H9 (cell line): ENCODE results near the gene CAMK2G. TPM values are rescaled to one million over a fixed set of nuclear protein-coding genes. Genes with fewer than 3 reads are reported as not detected.

Experiments used
- DNase-seq: peaks from one replicate; pipeline ENCODE4 v3.0.0-alpha.2; 2017
- H2AFZ ChIP-seq: one replicate; pipeline ENCODE4 v1.6.1; 2013; ENCODE audit warnings: mild to moderate bottlenecking, low read length, control low read depth, moderate library complexity
- H2AK5ac ChIP-seq: 2 replicates; pipeline ENCODE4 v1.6.1; 2013; ENCODE audit warnings: low read length, control low read depth, mixed read lengths; ENCODE audit not compliant: insufficient read length
- H2BK120ac ChIP-seq: one replicate; pipeline ENCODE4 v1.6.1; 2013; ENCODE audit warnings: low read depth, mild to moderate bottlenecking, low read length, control low read depth, inconsistent platforms; ENCODE audit not compliant: poor library complexity, severe bottlenecking
- H2BK12ac ChIP-seq: 2 replicates; pipeline ENCODE4 v1.6.1; 2013; ENCODE audit warnings: low read length, control low read depth, mixed read lengths, low read depth; ENCODE audit not compliant: insufficient read length
- H2BK15ac ChIP-seq: 2 replicates; pipeline ENCODE4 v1.6.1; 2013; ENCODE audit warnings: low read depth, low read length, control low read depth
- H2BK20ac ChIP-seq: one replicate; pipeline ENCODE4 v1.6.1; 2013; ENCODE audit warnings: low read depth, mild to moderate bottlenecking, low read length, control low read depth, inconsistent platforms; ENCODE audit not compliant: poor library complexity, severe bottlenecking
- H2BK5ac ChIP-seq: 2 replicates; pipeline ENCODE4 v1.6.1; 2013; ENCODE audit warnings: low read length, control low read depth, mixed read lengths; ENCODE audit not compliant: insufficient read length
- H3K14ac ChIP-seq: 2 replicates; pipeline ENCODE4 v1.6.1; 2013; ENCODE audit warnings: low read length, control low read depth; ENCODE audit not compliant: insufficient read depth
- H3K18ac ChIP-seq: 2 replicates; pipeline ENCODE4 v1.6.1; 2013; ENCODE audit warnings: low read depth, mild to moderate bottlenecking, mixed read lengths, low read length, control low read depth; ENCODE audit not compliant: insufficient read length
- H3K23ac ChIP-seq: 2 replicates; pipeline ENCODE4 v1.6.1; 2013; ENCODE audit warnings: low read length, control low read depth, mixed read lengths, low read depth; ENCODE audit not compliant: insufficient read length
- H3K23me2 ChIP-seq: 2 replicates; pipeline ENCODE4 v1.6.1; 2013; ENCODE audit warnings: low read depth, mild to moderate bottlenecking, mixed read lengths, low read length, control low read depth; ENCODE audit not compliant: insufficient read length, poor library complexity, severe bottlenecking
- H3K27ac ChIP-seq: 2 replicates; pipeline ENCODE4 v1.5.1; 2013; ENCODE audit warnings: low read length, control low read depth, mixed read lengths, low read depth; ENCODE audit not compliant: insufficient read length
- H3K27me3 ChIP-seq: 2 replicates; pipeline ENCODE4 v1.6.1; 2013; ENCODE audit warnings: low read length, control low read depth, inconsistent platforms; ENCODE audit not compliant: insufficient read depth
- H3K4ac ChIP-seq: 2 replicates; pipeline ENCODE4 v1.6.1; 2013; ENCODE audit warnings: low read depth, mild to moderate bottlenecking, control low read depth, inconsistent platforms, low read length, moderate library complexity
- H3K4me1 ChIP-seq: 2 replicates; pipeline ENCODE4 v1.6.1; 2013; ENCODE audit warnings: low read length, control low read depth, inconsistent platforms; ENCODE audit not compliant: insufficient read depth
- H3K4me2 ChIP-seq: 2 replicates; pipeline ENCODE4 v1.6.1; 2013; ENCODE audit warnings: low read length, control low read depth, mixed read lengths; ENCODE audit not compliant: insufficient read length, insufficient read depth
- H3K56ac ChIP-seq: 2 replicates; pipeline ENCODE4 v1.6.1; 2013; ENCODE audit warnings: low read depth, mild to moderate bottlenecking, mixed read lengths, low read length, control low read depth; ENCODE audit not compliant: insufficient read length
- H3K79me1 ChIP-seq: 2 replicates; pipeline ENCODE4 v1.6.1; 2013; ENCODE audit warnings: low read depth, mild to moderate bottlenecking, moderate library complexity, low read length, control low read depth, inconsistent platforms; ENCODE audit not compliant: insufficient read depth, poor library complexity, severe bottlenecking
- H3K79me2 ChIP-seq: 2 replicates; pipeline ENCODE4 v1.6.1; 2013; ENCODE audit warnings: low read length, control low read depth, inconsistent platforms; ENCODE audit not compliant: insufficient read depth
- H3K9ac ChIP-seq: 2 replicates; pipeline ENCODE4 v1.6.1; 2013; ENCODE audit warnings: low read length, control low read depth, mixed read lengths; ENCODE audit not compliant: insufficient read length; ENCODE audit errors: extremely low read depth
- H3K9me3 ChIP-seq: one replicate; pipeline ENCODE4 v1.6.1; 2013; ENCODE audit warnings: low read depth, low read length, inconsistent platforms; ENCODE audit not compliant: control insufficient read depth
- H3T11ph ChIP-seq: one replicate; pipeline ENCODE4 v1.6.1; 2013; ENCODE audit warnings: mild to moderate bottlenecking, low read length, control low read depth, inconsistent platforms
- H4K20me1 ChIP-seq: one replicate; pipeline ENCODE4 v1.6.1; 2013; ENCODE audit not compliant: control insufficient read depth, insufficient read length, insufficient read depth
- H4K5ac ChIP-seq: 2 replicates; pipeline ENCODE4 v1.6.1; 2013; ENCODE audit warnings: low read depth, mild to moderate bottlenecking, mixed read lengths, low read length, control low read depth; ENCODE audit not compliant: insufficient read length
- H4K8ac ChIP-seq: replicated peaks from 2 replicates; pipeline ENCODE4 v1.6.1; 2013; ENCODE audit warnings: low read length, control low read depth, mixed read lengths, low read depth; ENCODE audit not compliant: insufficient read length
- H4K91ac ChIP-seq: 2 replicates; pipeline ENCODE4 v1.6.1; 2013; ENCODE audit warnings: low read depth, mild to moderate bottlenecking, moderate library complexity, mixed read lengths, low read length, control low read depth; ENCODE audit not compliant: insufficient read length
- H3K27ac Mint-ChIP-seq, 3 experiments: 2 replicates in 2 of 3; 3 replicates in 1 of 3; pipeline ENCODE4 v1.8.0; 2020 to 2021; ENCODE audit warnings: mixed read lengths in 3 of 3, mild to moderate bottlenecking in 1 of 3, moderate library complexity in 1 of 3
- H3K27me3 Mint-ChIP-seq: 2 replicates; pipeline ENCODE4 v1.8.0; 2021; ENCODE audit warnings: low read depth, mild to moderate bottlenecking, moderate library complexity, mixed read lengths
- H3K36me3 Mint-ChIP-seq, 3 experiments: 2 replicates in 2 of 3; 3 replicates in 1 of 3; pipeline ENCODE4 v1.8.0; 2020 to 2021; ENCODE audit warnings: low read depth in 3 of 3, mixed read lengths in 3 of 3; ENCODE audit not compliant: insufficient read depth in 1 of 3
- H3K4me1 Mint-ChIP-seq, 2 experiments: 2 replicates each; pipeline ENCODE4 v1.8.0; 2020; ENCODE audit warnings: mixed read lengths in 2 of 2
- H3K4me3 Mint-ChIP-seq, 2 experiments: 2 replicates in 1 of 2; 3 replicates in 1 of 2; pipeline ENCODE4 v1.8.0; 2020 to 2021; ENCODE audit warnings: mild to moderate bottlenecking in 2 of 2, mixed read lengths in 2 of 2, moderate library complexity in 1 of 2
- H3K9me3 Mint-ChIP-seq, 2 experiments: 2 replicates in 1 of 2; 3 replicates in 1 of 2; pipeline ENCODE4 v1.8.0; 2020; ENCODE audit warnings: mild to moderate bottlenecking in 2 of 2, mixed read lengths in 2 of 2, moderate library complexity in 1 of 2
- WGBS: extraction: QIAGEN DNeasy Blood & Tissue Kit; methylation state at CpG from one replicate; pipeline ENCODE4 v1.1.7; 2013; ENCODE audit warnings: missing lambda C conversion rate, low lambda C conversion rate, mixed read lengths; ENCODE audit not compliant: insufficient read length; ENCODE audit errors: extremely low coverage; 5-methylcytosine and 5-hydroxymethylcytosine counted together
- total RNA-seq: library from RNA; stranded (reverse); gene quantifications from 2 replicates; pipeline ENCODE4 v1.2.1, GENCODE V29; 2021
- TF ChIP-seq, protein P1 (sequence below): fragments of 200-600 bp; sonication (generic); conservative IDR thresholded peaks from 3 replicates; pipeline ENCODE4 v1.8.0; 2021; ENCODE audit warnings: antibody characterized with exemption, mild to moderate bottlenecking

The CAMK2G gene
- total RNA-seq, 1 experiment from 2014 or later = 31.8 TPM

DNA sequence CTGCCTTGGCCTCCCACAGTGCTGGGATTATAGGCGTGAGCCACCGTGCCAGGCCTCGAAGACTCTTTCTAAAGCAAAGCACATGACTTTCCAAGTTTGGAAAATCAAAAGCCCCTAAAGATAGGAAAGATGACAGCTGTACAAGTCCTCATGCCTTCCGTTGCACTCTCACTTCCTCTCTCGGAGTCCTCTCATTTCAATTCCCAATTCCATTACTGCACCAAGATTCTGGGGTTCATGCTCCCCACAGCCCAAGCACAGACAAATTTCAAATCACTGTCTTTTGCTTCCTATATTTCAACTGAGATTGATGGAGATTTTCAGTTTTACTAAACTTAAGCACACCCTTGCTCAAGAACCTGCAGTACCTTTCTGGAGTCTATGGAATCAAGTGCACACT lies 25.7 kb upstream of the CAMK2G start:
- Mint-ChIP-seq H3K4me3 (no peak overlapping the region), H3K27ac (no peak overlapping the region), H3K9me3 (peaks cover 0 to 3% of the 10 kb centered on the region in 2 experiments; a peak in 2 of 5 replicates), H3K4me1 (peaks cover 2 to 3% of the 10 kb centered on the region in 2 experiments; a peak in 2 of 4 replicates), H3K36me3 (no peaks in the 10 kb centered on the region), H3K27me3 (peaks cover 4% of the 10 kb centered on the region; the same call in 1 of the 2 replicates)
- H3K4me2 ChIP-seq = no peak overlapping the region
- no CpG with 5 or more reads among the region's 5 CpGs for WGBS
- no peak overlapping the region for H3K18ac ChIP-seq
- H3K9ac ChIP-seq = no peak overlapping the region
- H3K79me2 ChIP-seq = no peaks in the 10 kb centered on the region
- H3K23me2 ChIP-seq = no peaks in the 10 kb centered on the region
- H2BK120ac ChIP-seq = no peak overlapping the region
- H3K4me1 ChIP-seq = 0 out of 2 replicates have a peak, but pooled peaks cover 3% of the 10 kb centered on the region
- no peak overlapping the region for H3K27ac ChIP-seq
- H2BK12ac ChIP-seq = no peak overlapping the region
- no peak overlapping the region for H2BK15ac ChIP-seq
- H2BK20ac ChIP-seq = no peak overlapping the region
- no peak overlapping the region for H3K56ac ChIP-seq
- H2AK5ac ChIP-seq = no peak overlapping the region
- no peak overlapping the region for H4K5ac ChIP-seq
- H3K79me1 ChIP-seq = no peaks in the 10 kb centered on the region
- no peaks in the 10 kb centered on the region for H3K9me3 ChIP-seq
- no peak overlapping the region for H3K4ac ChIP-seq
- no peaks in the 10 kb centered on the region for H4K20me1 ChIP-seq
- H3T11ph ChIP-seq = no peak overlapping the region
- no peak overlapping the region for H3K14ac ChIP-seq
- no peak overlapping the region for H3K23ac ChIP-seq
- H4K91ac ChIP-seq = no peak overlapping the region
- H4K8ac ChIP-seq = no peak overlapping the region
- TF ChIP-seq, protein P1, sequence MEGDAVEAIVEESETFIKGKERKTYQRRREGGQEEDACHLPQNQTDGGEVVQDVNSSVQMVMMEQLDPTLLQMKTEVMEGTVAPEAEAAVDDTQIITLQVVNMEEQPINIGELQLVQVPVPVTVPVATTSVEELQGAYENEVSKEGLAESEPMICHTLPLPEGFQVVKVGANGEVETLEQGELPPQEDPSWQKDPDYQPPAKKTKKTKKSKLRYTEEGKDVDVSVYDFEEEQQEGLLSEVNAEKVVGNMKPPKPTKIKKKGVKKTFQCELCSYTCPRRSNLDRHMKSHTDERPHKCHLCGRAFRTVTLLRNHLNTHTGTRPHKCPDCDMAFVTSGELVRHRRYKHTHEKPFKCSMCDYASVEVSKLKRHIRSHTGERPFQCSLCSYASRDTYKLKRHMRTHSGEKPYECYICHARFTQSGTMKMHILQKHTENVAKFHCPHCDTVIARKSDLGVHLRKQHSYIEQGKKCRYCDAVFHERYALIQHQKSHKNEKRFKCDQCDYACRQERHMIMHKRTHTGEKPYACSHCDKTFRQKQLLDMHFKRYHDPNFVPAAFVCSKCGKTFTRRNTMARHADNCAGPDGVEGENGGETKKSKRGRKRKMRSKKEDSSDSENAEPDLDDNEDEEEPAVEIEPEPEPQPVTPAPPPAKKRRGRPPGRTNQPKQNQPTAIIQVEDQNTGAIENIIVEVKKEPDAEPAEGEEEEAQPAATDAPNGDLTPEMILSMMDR = no peak
- no peak overlapping the region for H2BK5ac ChIP-seq
- H2AFZ ChIP-seq = no peak overlapping the region
- H3K27me3 ChIP-seq = no peaks in the 10 kb centered on the region
- DNase-seq = no peak
